Suprapubic skin (tissue), 3 donors: Measurements from ENCODE around the gene PPM1A.

ENCODE experiments used
- POLR2AphosphoS5 ChIP-seq, 3 donors: sonication (generic); formaldehyde crosslinking; IDR thresholded peaks; one replicate each; pipeline ENCODE4 v1.6.1; 2017; ENCODE audit warnings: antibody characterized with exemption in 3 of 3
- TF ChIP-seq, protein P1 (sequence below), 2 donors: fragments of 200-600 bp in 1 of 2; fragments of 450-650 bp in 1 of 2; sonication (generic) in 1 of 2; IDR thresholded peaks; one replicate each; pipeline ENCODE4 v1.5.1; 2016 to 2019; ENCODE audit warnings: antibody characterized with exemption in 2 of 2, mild to moderate bottlenecking in 1 of 2, moderate library complexity in 1 of 2

DNA sequence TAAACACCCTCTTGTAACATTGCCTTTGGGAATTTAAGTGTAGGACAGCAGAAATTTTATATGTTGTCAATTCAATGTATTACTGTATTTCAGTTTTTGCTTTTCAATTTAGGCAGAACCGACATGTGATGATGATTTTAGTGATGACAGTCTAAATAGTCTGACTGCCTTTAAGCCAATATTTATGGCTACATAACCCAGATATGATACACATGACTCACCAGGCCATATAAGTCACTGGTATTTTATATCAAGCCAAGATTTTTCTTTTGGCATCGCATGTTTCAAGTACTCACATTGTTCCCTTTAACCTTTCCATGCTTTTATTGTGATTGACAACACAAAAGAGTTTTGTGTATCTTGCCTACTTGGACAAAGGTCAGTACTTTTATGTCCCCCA lies 13.6 kb upstream of the PPM1A start:
- no peak for TF ChIP-seq POLR2AphosphoS5 (IDR thresholded peaks at IDR 0.05)
- TF ChIP-seq, protein P1, sequence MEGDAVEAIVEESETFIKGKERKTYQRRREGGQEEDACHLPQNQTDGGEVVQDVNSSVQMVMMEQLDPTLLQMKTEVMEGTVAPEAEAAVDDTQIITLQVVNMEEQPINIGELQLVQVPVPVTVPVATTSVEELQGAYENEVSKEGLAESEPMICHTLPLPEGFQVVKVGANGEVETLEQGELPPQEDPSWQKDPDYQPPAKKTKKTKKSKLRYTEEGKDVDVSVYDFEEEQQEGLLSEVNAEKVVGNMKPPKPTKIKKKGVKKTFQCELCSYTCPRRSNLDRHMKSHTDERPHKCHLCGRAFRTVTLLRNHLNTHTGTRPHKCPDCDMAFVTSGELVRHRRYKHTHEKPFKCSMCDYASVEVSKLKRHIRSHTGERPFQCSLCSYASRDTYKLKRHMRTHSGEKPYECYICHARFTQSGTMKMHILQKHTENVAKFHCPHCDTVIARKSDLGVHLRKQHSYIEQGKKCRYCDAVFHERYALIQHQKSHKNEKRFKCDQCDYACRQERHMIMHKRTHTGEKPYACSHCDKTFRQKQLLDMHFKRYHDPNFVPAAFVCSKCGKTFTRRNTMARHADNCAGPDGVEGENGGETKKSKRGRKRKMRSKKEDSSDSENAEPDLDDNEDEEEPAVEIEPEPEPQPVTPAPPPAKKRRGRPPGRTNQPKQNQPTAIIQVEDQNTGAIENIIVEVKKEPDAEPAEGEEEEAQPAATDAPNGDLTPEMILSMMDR (IDR thresholded peaks at IDR 0.05), result no peak
